PC-9 (cell line): ENCODE data around the gene PTP4A1. TPM values are rescaled to one million over a fixed set of nuclear protein-coding genes. Genes with fewer than 3 reads are reported as not detected.

Source experiments
- BruUV-seq: library from RNA; stranded (reverse); fragments of 400-500 nt; replicated peaks from 2 replicates; lab custom pipeline; 2021; lab: Mats Ljungman, UMichigan
- CTCF ChIA-PET: fragments of 300-600 bp; sonication (Branson Sonifier 250); formaldehyde crosslinking; loops from one replicate; lab custom pipeline; 2022; ENCODE audit warnings: antibody characterized with exemption; lab: Charles Lee
- POLR2A ChIA-PET: fragments of 300-600 bp; sonication (Branson Sonifier 250); formaldehyde crosslinking; loops from one replicate; lab custom pipeline; 2022; ENCODE audit warnings: antibody characterized with exemption; ENCODE audit not compliant: unreplicated experiment; lab: Charles Lee
- DNase-seq, 2 experiments: peaks; one replicate each; pipeline versions ENCODE4 v3.0.0 to v3.0.0-alpha.2; 2015 to 2022; ENCODE audit warnings: mixed read lengths in 1 of 2
- H2AFZ ChIP-seq: fragments of 200-600 bp; sonication (generic); 2 replicates; pipeline ENCODE4 v1.8.1; 2017; ENCODE audit warnings: antibody characterized with exemption
- H3F3A ChIP-seq: fragments of 200-600 bp; sonication (generic); 2 replicates; pipeline ENCODE4 v1.8.1; 2017; ENCODE audit warnings: antibody characterized with exemption, mild to moderate bottlenecking, low read depth; ENCODE audit not compliant: insufficient read depth
- H3K27ac ChIP-seq: fragments of 200-600 bp; sonication (generic); 2 replicates; pipeline ENCODE4 v1.6.1; 2016; ENCODE audit warnings: mixed run types
- H3K27me3 ChIP-seq: fragments of 200-600 bp; sonication (generic); 2 replicates; pipeline ENCODE4 v1.6.1; 2016; ENCODE audit warnings: low read depth, mixed run types; ENCODE audit not compliant: insufficient read depth
- H3K36me3 ChIP-seq: fragments of 200-600 bp; sonication (generic); 2 replicates; pipeline ENCODE4 v1.6.1; 2016; ENCODE audit warnings: low read depth, mixed run types
- H3K4me1 ChIP-seq: fragments of 200-600 bp; sonication (generic); replicated peaks from 2 replicates; pipeline ENCODE4 v1.6.1; 2016; ENCODE audit warnings: mixed run types; ENCODE audit not compliant: insufficient read depth
- H3K4me2 ChIP-seq: fragments of 200-600 bp; sonication (generic); 2 replicates; pipeline ENCODE4 v1.6.1; 2017; ENCODE audit warnings: mixed run types
- H3K4me3 ChIP-seq: fragments of 200-600 bp; sonication (generic); 2 replicates; pipeline ENCODE4 v1.6.1; 2016; ENCODE audit warnings: mixed run types
- H3K79me2 ChIP-seq: fragments of 200-600 bp; sonication (generic); 2 replicates; pipeline ENCODE4 v1.6.1; 2017; ENCODE audit warnings: low read depth, mixed run types
- H3K9me2 ChIP-seq: fragments of 200-600 bp; sonication (generic); 2 replicates; pipeline ENCODE4 v1.8.1; 2017; ENCODE audit warnings: mild to moderate bottlenecking; ENCODE audit not compliant: insufficient read depth
- H3K9me3 ChIP-seq: fragments of 200-600 bp; sonication (generic); 2 replicates; pipeline ENCODE4 v1.8.1; 2016; ENCODE audit warnings: low read depth; ENCODE audit not compliant: insufficient read depth
- H4K20me1 ChIP-seq: fragments of 200-600 bp; sonication (generic); 2 replicates; pipeline ENCODE4 v1.8.1; 2017; ENCODE audit not compliant: insufficient read depth
- CTCF ChIP-seq: fragments of 200-600 bp; sonication (generic); conservative IDR thresholded peaks from 2 replicates; pipeline ENCODE4 v1.6.1; 2017; ENCODE audit warnings: mixed run types, antibody characterized with exemption, mild to moderate bottlenecking, moderate library complexity
- EZH2 ChIP-seq: fragments of 200-600 bp; sonication (generic); IDR thresholded peaks from 2 replicates; pipeline ENCODE4 v1.8.0; 2017; ENCODE audit warnings: antibody characterized with exemption, low read depth
- intact Hi-C: fragments of 100-400 bp; cut with micrococcal nuclease; formaldehyde crosslinking; loops from one replicate; pipeline ENCODE4 v1.10.0; 2022; ENCODE audit not compliant: unreplicated experiment
- total RNA-seq: library from RNA; stranded (reverse); gene quantifications from 2 replicates; pipeline ENCODE4 v1.2.3, GENCODE V29; 2021

PTP4A1 gene
- total RNA-seq, 1 experiment from 2014 or later: 63.8 TPM

GRCh38 chr6:63576147-63576772 is 4.0 kb downstream of the PTP4A1 start:
- Histone ChIP-seq H3K9me2 (no peaks in the 10 kb centered on the region), H3K4me1 (peaks cover 13% of the 10 kb centered on the region), H3K4me3 (no peak overlapping the region), H3K27ac (no peak overlapping the region), H3K9me3 (no peaks in the 10 kb centered on the region), H2AFZ (no peak overlapping the region), H4K20me1 (peaks cover 20% of the 10 kb centered on the region), H3K27me3 (no peaks in the 10 kb centered on the region), H3K79me2 (peaks cover 45% of the 10 kb centered on the region), H3K36me3 (peaks cover 43% of the 10 kb centered on the region), H3F3A (peaks cover 28% of the 10 kb centered on the region), H3K4me2 (no peak overlapping the region)
- POLR2A ChIA-PET: no interaction called here
- intact Hi-C loops: loop anchor here (10.0 kb wide), 1 partner anchor 161 kb away; no protein-coding TSS in a partner anchor
- DNase-seq: no peak
- TF ChIP-seq CTCF (no peak), EZH2 (no peak)
- BruUV-seq: no TSS peak
- CTCF ChIA-PET: no interaction called here

GRCh38 chr6:63576985-63577712 is 4.9 kb downstream of the PTP4A1 start:
- Histone ChIP-seq H3K36me3 (peaks cover 45% of the 10 kb centered on the region), H3K27me3 (no peaks in the 10 kb centered on the region), H3F3A (peaks cover 20% of the 10 kb centered on the region), H3K27ac (no peak overlapping the region), H3K4me3 (no peak overlapping the region), H4K20me1 (peaks cover 20% of the 10 kb centered on the region), H3K4me1 (peaks cover 10% of the 10 kb centered on the region), H3K9me3 (no peaks in the 10 kb centered on the region), H2AFZ (no peak overlapping the region), H3K9me2 (no peaks in the 10 kb centered on the region), H3K79me2 (peaks cover 45% of the 10 kb centered on the region), H3K4me2 (no peak overlapping the region)
- ChIA-PET CTCF (no interaction called here), POLR2A (interaction anchor here (0.6 kb wide), 1 partner anchor 61 kb away, joined by 3 read pairs; no protein-coding TSS in a partner anchor)
- no peak for DNase-seq
- no TSS peak for BruUV-seq
- TF ChIP-seq EZH2 (no peak), CTCF (no peak)
- intact Hi-C loops: loop anchor here (10.0 kb wide), 1 partner anchor 162 kb away; no protein-coding TSS in a partner anchor

GRCh38 chr6:63578757-63579156 is 6.5 kb downstream of the PTP4A1 start:
- TF ChIP-seq EZH2 (no peak), CTCF (no peak)
- no peaks in the 10 kb centered on the region for H3K9me2 ChIP-seq
- DNase-seq: no peak
- ChIA-PET CTCF (no interaction called here), POLR2A (no interaction called here)
- peaks cover 10% of the 10 kb centered on the region for H3K4me1 ChIP-seq
- H2AFZ ChIP-seq: no peak overlapping the region
- H3F3A ChIP-seq: peaks cover 27% of the 10 kb centered on the region
- H3K79me2 ChIP-seq: peaks cover 37% of the 10 kb centered on the region
- H3K27ac ChIP-seq: no peak overlapping the region
- no peak overlapping the region for H3K4me2 ChIP-seq
- H3K4me3 ChIP-seq: no peak overlapping the region
- peaks cover 45% of the 10 kb centered on the region for H3K36me3 ChIP-seq
- intact Hi-C loops: loop anchor here (10.0 kb wide), 1 partner anchor 164 kb away; no protein-coding TSS in a partner anchor
- BruUV-seq: no TSS peak
- H3K9me3 ChIP-seq: no peaks in the 10 kb centered on the region
- peaks cover 20% of the 10 kb centered on the region for H4K20me1 ChIP-seq
- H3K27me3 ChIP-seq: no peaks in the 10 kb centered on the region
